WTC11 (cell line): ENCODE data around the gene FANCD2. TPM values are rescaled to one million over a fixed set of nuclear protein-coding genes. Genes with fewer than 3 reads are reported as not detected.

Experiments
- ATAC-seq: fragments of 200-7000 bp; cut with Tn5 transposase; 2 replicates; pipeline ENCODE4 v1.10.0; 2021; ENCODE audit warnings: mild to moderate bottlenecking, moderate library complexity
- CTCF ChIA-PET: fragments of 300-600 bp; sonication (Branson Sonifier 250); formaldehyde crosslinking; loops from one replicate; lab custom pipeline; 2021; ENCODE audit warnings: antibody characterized with exemption; lab: Charles Lee
- POLR2A ChIA-PET: fragments of 350-600 bp; sonication (Branson Sonifier 250); formaldehyde crosslinking; loops from one replicate; lab custom pipeline; 2021; ENCODE audit warnings: antibody characterized with exemption; lab: Charles Lee
- DNase-seq: peaks from one replicate; pipeline ENCODE4 v3.0.0; 2021; ENCODE audit warnings: low spot score
- H3K27ac Mint-ChIP-seq: 2 replicates; pipeline ENCODE4 v1.8.0; 2021; ENCODE audit warnings: mixed read lengths
- H3K27me3 Mint-ChIP-seq: 2 replicates; pipeline ENCODE4 v1.8.0; 2021; ENCODE audit warnings: low read depth, mild to moderate bottlenecking, moderate library complexity, mixed read lengths
- H3K36me3 Mint-ChIP-seq: 2 replicates; pipeline ENCODE4 v1.8.0; 2021; ENCODE audit warnings: mixed read lengths
- H3K4me1 Mint-ChIP-seq: 2 replicates; pipeline ENCODE4 v1.8.0; 2022; ENCODE audit warnings: mixed read lengths
- H3K4me3 Mint-ChIP-seq: 2 replicates; pipeline ENCODE4 v1.8.0; 2021; ENCODE audit warnings: mild to moderate bottlenecking, moderate library complexity, mixed read lengths
- H3K9me3 Mint-ChIP-seq: 2 replicates; pipeline ENCODE4 v1.8.0; 2021; ENCODE audit warnings: mixed read lengths
- ATF1 ChIP-seq: sonication (generic); formaldehyde crosslinking; IDR thresholded peaks from 2 replicates; pipeline ENCODE4 v1.8.1; 2023; ENCODE audit warnings: mild to moderate bottlenecking, moderate library complexity, missing genetic modification reagents
- CREM ChIP-seq: sonication (generic); formaldehyde crosslinking; IDR thresholded peaks from 2 replicates; pipeline ENCODE4 v1.8.1; 2022; ENCODE audit warnings: mild to moderate bottlenecking, missing genetic modification reagents, moderate library complexity
- ESRRA ChIP-seq: sonication (generic); formaldehyde crosslinking; IDR thresholded peaks from 2 replicates; pipeline ENCODE4 v1.8.1; 2022; ENCODE audit warnings: mild to moderate bottlenecking, missing genetic modification reagents, borderline replicate concordance
- ETV6 ChIP-seq: sonication (generic); formaldehyde crosslinking; IDR thresholded peaks from 2 replicates; pipeline ENCODE4 v1.8.1; 2022; ENCODE audit warnings: mild to moderate bottlenecking, missing genetic modification reagents
- GABPB1 ChIP-seq: sonication (generic); formaldehyde crosslinking; IDR thresholded peaks from 2 replicates; pipeline ENCODE4 v1.8.1; 2023; ENCODE audit warnings: mild to moderate bottlenecking, missing genetic modification reagents
- HMGA2 ChIP-seq: fragments of 250-450 bp; sonication (Bioruptor Pico); IDR thresholded peaks from 2 replicates; pipeline ENCODE4 v1.4.0; 2021; ENCODE audit warnings: mild to moderate bottlenecking, moderate library complexity
- NR3C1 ChIP-seq: sonication (generic); formaldehyde crosslinking; conservative IDR thresholded peaks from 2 replicates; pipeline ENCODE4 v1.8.1; 2023; ENCODE audit warnings: low read depth, mild to moderate bottlenecking, missing genetic modification reagents
- SMAD3 ChIP-seq: sonication (generic); formaldehyde crosslinking; IDR thresholded peaks from 2 replicates; pipeline ENCODE4 v1.8.0; 2022; ENCODE audit warnings: missing genetic modification reagents, mild to moderate bottlenecking, borderline replicate concordance
- TEAD1 ChIP-seq: sonication (generic); formaldehyde crosslinking; IDR thresholded peaks from 2 replicates; pipeline ENCODE4 v1.8.0; 2022; ENCODE audit warnings: mild to moderate bottlenecking, missing genetic modification reagents
- TEAD4 ChIP-seq: sonication (generic); formaldehyde crosslinking; IDR thresholded peaks from 2 replicates; pipeline ENCODE4 v1.8.0; 2022; ENCODE audit warnings: mild to moderate bottlenecking, missing genetic modification reagents
- ZNF219 ChIP-seq: sonication (generic); formaldehyde crosslinking; IDR thresholded peaks from 2 replicates; pipeline ENCODE4 v1.8.0; 2023; ENCODE audit warnings: missing genetic modification reagents, mild to moderate bottlenecking, borderline replicate concordance
- ZNF263 ChIP-seq: sonication (generic); formaldehyde crosslinking; IDR thresholded peaks from 2 replicates; pipeline ENCODE4 v1.8.1; 2022; ENCODE audit warnings: low read depth, mild to moderate bottlenecking, moderate library complexity, missing genetic modification reagents
- total RNA-seq: library from RNA; stranded (reverse); gene quantifications from 3 replicates; pipeline ENCODE4 v1.2.3, GENCODE V29; 2021
- TF ChIP-seq, protein P1 (sequence below): sonication (generic); formaldehyde crosslinking; IDR thresholded peaks from 2 replicates; pipeline ENCODE4 v1.8.1; 2022; ENCODE audit warnings: low read depth, missing genetic modification reagents, borderline replicate concordance
- TF ChIP-seq, protein P2 (sequence below): sonication (generic); formaldehyde crosslinking; IDR thresholded peaks from 2 replicates; pipeline ENCODE4 v1.8.0; 2022; ENCODE audit warnings: missing genetic modification reagents
- TF ChIP-seq, protein P3 (sequence below): sonication (generic); formaldehyde crosslinking; IDR thresholded peaks from 2 replicates; pipeline ENCODE4 v1.8.1; 2023; ENCODE audit warnings: mild to moderate bottlenecking, missing genetic modification reagents, moderate library complexity
- TF ChIP-seq, protein P4 (sequence below): sonication (generic); formaldehyde crosslinking; IDR thresholded peaks from 2 replicates; pipeline ENCODE4 v1.8.0; 2022; ENCODE audit warnings: mild to moderate bottlenecking, missing genetic modification reagents
- TF ChIP-seq, protein P5 (sequence below): fragments of 250-450 bp; sonication (Bioruptor Pico); IDR thresholded peaks from 2 replicates; pipeline ENCODE4 v1.8.0; 2021; ENCODE audit warnings: mild to moderate bottlenecking
- TF ChIP-seq, protein P6 (sequence below): sonication (generic); formaldehyde crosslinking; IDR thresholded peaks from 2 replicates; pipeline ENCODE4 v1.8.1; 2023; ENCODE audit warnings: mild to moderate bottlenecking, moderate library complexity, missing genetic modification reagents
- TF ChIP-seq, protein P7 (sequence below): sonication (generic); formaldehyde crosslinking; IDR thresholded peaks from 2 replicates; pipeline ENCODE4 v1.8.1; 2023; ENCODE audit warnings: mild to moderate bottlenecking, missing genetic modification reagents

Gene FANCD2
- total RNA-seq, 1 experiment from 2014 or later: 69.6 TPM

DNA sequence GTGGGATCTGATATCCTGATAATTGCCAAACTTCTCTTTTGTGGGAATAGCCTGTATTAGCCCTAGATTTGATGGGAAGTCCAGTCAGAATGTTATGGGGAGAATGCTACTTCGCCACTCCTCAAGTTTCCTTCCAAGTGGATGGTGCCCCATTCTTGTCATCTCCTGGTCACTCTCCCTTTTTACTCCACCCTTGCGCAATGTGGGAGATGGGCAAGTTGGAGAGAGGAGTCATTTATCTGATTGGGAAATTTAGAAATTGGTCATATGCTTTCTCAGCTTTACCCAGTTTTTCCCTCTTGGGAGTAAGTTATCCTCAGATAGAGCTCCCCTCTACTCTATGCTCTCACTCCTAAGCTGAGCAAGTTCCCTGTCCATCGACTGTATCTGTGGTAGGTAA, 67.4 kb downstream of the FANCD2 start:
- no peak overlapping the region for H3K27ac Mint-ChIP-seq
- TF ChIP-seq, protein P1, sequence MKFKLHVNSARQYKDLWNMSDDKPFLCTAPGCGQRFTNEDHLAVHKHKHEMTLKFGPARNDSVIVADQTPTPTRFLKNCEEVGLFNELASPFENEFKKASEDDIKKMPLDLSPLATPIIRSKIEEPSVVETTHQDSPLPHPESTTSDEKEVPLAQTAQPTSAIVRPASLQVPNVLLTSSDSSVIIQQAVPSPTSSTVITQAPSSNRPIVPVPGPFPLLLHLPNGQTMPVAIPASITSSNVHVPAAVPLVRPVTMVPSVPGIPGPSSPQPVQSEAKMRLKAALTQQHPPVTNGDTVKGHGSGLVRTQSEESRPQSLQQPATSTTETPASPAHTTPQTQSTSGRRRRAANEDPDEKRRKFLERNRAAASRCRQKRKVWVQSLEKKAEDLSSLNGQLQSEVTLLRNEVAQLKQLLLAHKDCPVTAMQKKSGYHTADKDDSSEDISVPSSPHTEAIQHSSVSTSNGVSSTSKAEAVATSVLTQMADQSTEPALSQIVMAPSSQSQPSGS: no peak
- TF ChIP-seq, protein P2, sequence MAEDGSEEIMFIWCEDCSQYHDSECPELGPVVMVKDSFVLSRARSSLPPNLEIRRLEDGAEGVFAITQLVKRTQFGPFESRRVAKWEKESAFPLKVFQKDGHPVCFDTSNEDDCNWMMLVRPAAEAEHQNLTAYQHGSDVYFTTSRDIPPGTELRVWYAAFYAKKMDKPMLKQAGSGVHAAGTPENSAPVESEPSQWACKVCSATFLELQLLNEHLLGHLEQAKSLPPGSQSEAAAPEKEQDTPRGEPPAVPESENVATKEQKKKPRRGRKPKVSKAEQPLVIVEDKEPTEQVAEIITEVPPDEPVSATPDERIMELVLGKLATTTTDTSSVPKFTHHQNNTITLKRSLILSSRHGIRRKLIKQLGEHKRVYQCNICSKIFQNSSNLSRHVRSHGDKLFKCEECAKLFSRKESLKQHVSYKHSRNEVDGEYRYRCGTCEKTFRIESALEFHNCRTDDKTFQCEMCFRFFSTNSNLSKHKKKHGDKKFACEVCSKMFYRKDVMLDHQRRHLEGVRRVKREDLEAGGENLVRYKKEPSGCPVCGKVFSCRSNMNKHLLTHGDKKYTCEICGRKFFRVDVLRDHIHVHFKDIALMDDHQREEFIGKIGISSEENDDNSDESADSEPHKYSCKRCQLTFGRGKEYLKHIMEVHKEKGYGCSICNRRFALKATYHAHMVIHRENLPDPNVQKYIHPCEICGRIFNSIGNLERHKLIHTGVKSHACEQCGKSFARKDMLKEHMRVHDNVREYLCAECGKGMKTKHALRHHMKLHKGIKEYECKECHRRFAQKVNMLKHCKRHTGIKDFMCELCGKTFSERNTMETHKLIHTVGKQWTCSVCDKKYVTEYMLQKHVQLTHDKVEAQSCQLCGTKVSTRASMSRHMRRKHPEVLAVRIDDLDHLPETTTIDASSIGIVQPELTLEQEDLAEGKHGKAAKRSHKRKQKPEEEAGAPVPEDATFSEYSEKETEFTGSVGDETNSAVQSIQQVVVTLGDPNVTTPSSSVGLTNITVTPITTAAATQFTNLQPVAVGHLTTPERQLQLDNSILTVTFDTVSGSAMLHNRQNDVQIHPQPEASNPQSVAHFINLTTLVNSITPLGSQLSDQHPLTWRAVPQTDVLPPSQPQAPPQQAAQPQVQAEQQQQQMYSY (CRISPR knock-in tag): no peak
- TF ChIP-seq TEAD4 (CRISPR knock-in tag) (no peak), ESRRA (CRISPR knock-in tag) (no peak), ETV6 (CRISPR knock-in tag) (no peak), ZNF219 (CRISPR knock-in tag) (no peak), HMGA2 (no peak), TEAD1 (no peak), ZNF263 (no peak), ATF1 (CRISPR knock-in tag) (no peak), CREM (no peak), SMAD3 (CRISPR knock-in tag) (no peak), GABPB1 (CRISPR knock-in tag) (no peak), NR3C1 (no peak)
- TF ChIP-seq, protein P3, sequence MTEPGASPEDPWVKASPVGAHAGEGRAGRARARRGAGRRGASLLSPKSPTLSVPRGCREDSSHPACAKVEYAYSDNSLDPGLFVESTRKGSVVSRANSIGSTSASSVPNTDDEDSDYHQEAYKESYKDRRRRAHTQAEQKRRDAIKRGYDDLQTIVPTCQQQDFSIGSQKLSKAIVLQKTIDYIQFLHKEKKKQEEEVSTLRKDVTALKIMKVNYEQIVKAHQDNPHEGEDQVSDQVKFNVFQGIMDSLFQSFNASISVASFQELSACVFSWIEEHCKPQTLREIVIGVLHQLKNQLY (CRISPR knock-in tag): no peak
- TF ChIP-seq, protein P4, sequence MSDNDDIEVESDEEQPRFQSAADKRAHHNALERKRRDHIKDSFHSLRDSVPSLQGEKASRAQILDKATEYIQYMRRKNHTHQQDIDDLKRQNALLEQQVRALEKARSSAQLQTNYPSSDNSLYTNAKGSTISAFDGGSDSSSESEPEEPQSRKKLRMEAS (CRISPR knock-in tag): no peak
- TF ChIP-seq, protein P5, sequence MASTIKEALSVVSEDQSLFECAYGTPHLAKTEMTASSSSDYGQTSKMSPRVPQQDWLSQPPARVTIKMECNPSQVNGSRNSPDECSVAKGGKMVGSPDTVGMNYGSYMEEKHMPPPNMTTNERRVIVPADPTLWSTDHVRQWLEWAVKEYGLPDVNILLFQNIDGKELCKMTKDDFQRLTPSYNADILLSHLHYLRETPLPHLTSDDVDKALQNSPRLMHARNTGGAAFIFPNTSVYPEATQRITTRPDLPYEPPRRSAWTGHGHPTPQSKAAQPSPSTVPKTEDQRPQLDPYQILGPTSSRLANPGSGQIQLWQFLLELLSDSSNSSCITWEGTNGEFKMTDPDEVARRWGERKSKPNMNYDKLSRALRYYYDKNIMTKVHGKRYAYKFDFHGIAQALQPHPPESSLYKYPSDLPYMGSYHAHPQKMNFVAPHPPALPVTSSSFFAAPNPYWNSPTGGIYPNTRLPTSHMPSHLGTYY (CRISPR knock-in tag): no peak
- TF ChIP-seq, protein P6, sequence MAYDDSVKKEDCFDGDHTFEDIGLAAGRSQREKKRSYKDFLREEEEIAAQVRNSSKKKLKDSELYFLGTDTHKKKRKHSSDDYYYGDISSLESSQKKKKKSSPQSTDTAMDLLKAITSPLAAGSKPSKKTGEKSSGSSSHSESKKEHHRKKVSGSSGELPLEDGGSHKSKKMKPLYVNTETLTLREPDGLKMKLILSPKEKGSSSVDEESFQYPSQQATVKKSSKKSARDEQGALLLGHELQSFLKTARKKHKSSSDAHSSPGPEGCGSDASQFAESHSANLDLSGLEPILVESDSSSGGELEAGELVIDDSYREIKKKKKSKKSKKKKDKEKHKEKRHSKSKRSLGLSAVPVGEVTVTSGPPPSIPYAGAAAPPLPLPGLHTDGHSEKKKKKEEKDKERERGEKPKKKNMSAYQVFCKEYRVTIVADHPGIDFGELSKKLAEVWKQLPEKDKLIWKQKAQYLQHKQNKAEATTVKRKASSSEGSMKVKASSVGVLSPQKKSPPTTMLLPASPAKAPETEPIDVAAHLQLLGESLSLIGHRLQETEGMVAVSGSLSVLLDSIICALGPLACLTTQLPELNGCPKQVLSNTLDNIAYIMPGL (CRISPR knock-in tag): no peak
- TF ChIP-seq, protein P7, sequence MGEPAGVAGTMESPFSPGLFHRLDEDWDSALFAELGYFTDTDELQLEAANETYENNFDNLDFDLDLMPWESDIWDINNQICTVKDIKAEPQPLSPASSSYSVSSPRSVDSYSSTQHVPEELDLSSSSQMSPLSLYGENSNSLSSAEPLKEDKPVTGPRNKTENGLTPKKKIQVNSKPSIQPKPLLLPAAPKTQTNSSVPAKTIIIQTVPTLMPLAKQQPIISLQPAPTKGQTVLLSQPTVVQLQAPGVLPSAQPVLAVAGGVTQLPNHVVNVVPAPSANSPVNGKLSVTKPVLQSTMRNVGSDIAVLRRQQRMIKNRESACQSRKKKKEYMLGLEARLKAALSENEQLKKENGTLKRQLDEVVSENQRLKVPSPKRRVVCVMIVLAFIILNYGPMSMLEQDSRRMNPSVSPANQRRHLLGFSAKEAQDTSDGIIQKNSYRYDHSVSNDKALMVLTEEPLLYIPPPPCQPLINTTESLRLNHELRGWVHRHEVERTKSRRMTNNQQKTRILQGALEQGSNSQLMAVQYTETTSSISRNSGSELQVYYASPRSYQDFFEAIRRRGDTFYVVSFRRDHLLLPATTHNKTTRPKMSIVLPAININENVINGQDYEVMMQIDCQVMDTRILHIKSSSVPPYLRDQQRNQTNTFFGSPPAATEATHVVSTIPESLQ: no peak
- ChIA-PET POLR2A (interaction anchor here (1.6 kb wide), 1 partner anchor 154 kb away, joined by 4 read pairs; the partner anchor contains the start of gene TATDN2), CTCF (no interaction called here)
- H3K27me3 Mint-ChIP-seq: no peaks in the 10 kb centered on the region
- H3K9me3 Mint-ChIP-seq: no peaks in the 10 kb centered on the region
- no peak overlapping the region for H3K4me3 Mint-ChIP-seq
- H3K4me1 Mint-ChIP-seq: no peaks in the 10 kb centered on the region
- DNase-seq (no peak), ATAC-seq (no peak)
- H3K36me3 Mint-ChIP-seq: peaks cover 57% of the 10 kb centered on the region
